ENCODE measurements around the gene C1orf52. TPM values are rescaled to one million over a fixed set of nuclear protein-coding genes. Genes with fewer than 3 reads are reported as not detected.

C1orf52 gene
- total RNA-seq, 1 experiment from 2014 or later = 44.5 TPM

GRCh38 chr1:85200463-85201339, 58.8 kb downstream of the C1orf52 start, which contains the start of gene SYDE2:
Gene SYDE2 (minus strand): TSS chr1:85201016. CDS start chr1:85200996, 20 bp downstream.
- Mint-ChIP-seq H3K36me3 (no peaks in the 10 kb centered on the region), H3K4me1 (peaks cover 48% of the 10 kb centered on the region), H3K27ac (peak within 1 kb of the TSS; percentile 99), H3K27me3 (ENCODE audit: low read depth) (no peaks in the 10 kb centered on the region), H3K4me3 (peak within 1 kb of the TSS; percentile 93), H3K9me3 (no peaks in the 10 kb centered on the region)
- peak; percentile 77 for DNase-seq (ENCODE audit: low spot score)
- ChIA-PET POLR2A (interaction anchor here (0.7 to 1.6 kb wide), 4 partner anchors 9 to 91 kb away, joined by 4 to 6 read pairs (median 4); partner anchors contain the start of gene C1orf52), CTCF (interaction anchor here (0.6 to 1.1 kb wide), 4 partner anchors 28 to 426 kb away, joined by 3 to 7 read pairs (median 4); partner anchors contain the start of gene C1orf52)
- ATAC-seq = peak; percentile 70
- TF ChIP-seq ATF1 (CRISPR knock-in tag; IDR thresholded peaks at IDR 0.05) = no peak
- TF ChIP-seq TP53 (CRISPR knock-in tag; IDR thresholded peaks at IDR 0.05) = 0 out of 2 replicates have a peak, but pooled peaks have one; percentile 37
- TF ChIP-seq ZNF121 (CRISPR knock-in tag; IDR thresholded peaks at IDR 0.05) = no peak
- TF ChIP-seq NFATC4 (CRISPR knock-in tag; IDR thresholded peaks at IDR 0.05) = no peak
- no peak for TF ChIP-seq HMGXB4 (CRISPR knock-in tag; IDR thresholded peaks at IDR 0.05)
- TF ChIP-seq GRHL2 (CRISPR knock-in tag; IDR thresholded peaks at IDR 0.05; ENCODE audit: insufficient replicate concordance, severe bottlenecking) = no peak
- TF ChIP-seq GTF2I (CRISPR knock-in tag; conservative IDR thresholded peaks at IDR 0.05) = no peak
- no peak for TF ChIP-seq ZNF671 (CRISPR knock-in tag; IDR thresholded peaks at IDR 0.05)
- no peak for TF ChIP-seq ZNF138 (CRISPR knock-in tag; conservative IDR thresholded peaks at IDR 0.05)
- TF ChIP-seq MAX (CRISPR knock-in tag; IDR thresholded peaks at IDR 0.05) = peak; percentile 72; the same call in 1 of the 2 replicates
- TF ChIP-seq TEAD1 (CRISPR knock-in tag; IDR thresholded peaks at IDR 0.05) = 0 out of 2 replicates have a peak, but pooled peaks have one; percentile 60
- TF ChIP-seq MXD4 (CRISPR knock-in tag; IDR thresholded peaks at IDR 0.05; ENCODE audit: borderline replicate concordance) = no peak
- TF ChIP-seq NFYB (CRISPR knock-in tag; conservative IDR thresholded peaks at IDR 0.05; ENCODE audit: low read depth) = no peak
- no peak for TF ChIP-seq ZNF396 (CRISPR knock-in tag; IDR thresholded peaks at IDR 0.05; ENCODE audit: borderline replicate concordance)
- TF ChIP-seq ERG (CRISPR knock-in tag; IDR thresholded peaks at IDR 0.05) = no peak
- TF ChIP-seq ZNF232 (CRISPR knock-in tag; IDR thresholded peaks at IDR 0.05) = no peak
- no peak for TF ChIP-seq CDX4 (CRISPR knock-in tag; IDR thresholded peaks at IDR 0.05; ENCODE audit: borderline replicate concordance)
- no peak for TF ChIP-seq USF2 (CRISPR knock-in tag; IDR thresholded peaks at IDR 0.05)
- no peak; the same call in 1 of the 2 replicates for TF ChIP-seq ZNF263 (CRISPR knock-in tag; IDR thresholded peaks at IDR 0.05; ENCODE audit: low read depth)
- no peak for TF ChIP-seq EMX1 (CRISPR knock-in tag; IDR thresholded peaks at IDR 0.05)
- peak; percentile 48; the same call in 1 of the 2 replicates for TF ChIP-seq MYBL2 (CRISPR knock-in tag; IDR thresholded peaks at IDR 0.05)
- no peak for TF ChIP-seq ZNF281 (CRISPR knock-in tag; IDR thresholded peaks at IDR 0.05)
- TF ChIP-seq ZBTB21 (CRISPR knock-in tag; IDR thresholded peaks at IDR 0.05; ENCODE audit: borderline replicate concordance) = no peak
- no peak for TF ChIP-seq KAT7 (CRISPR knock-in tag; IDR thresholded peaks at IDR 0.05; ENCODE audit: borderline replicate concordance)
- TF ChIP-seq ZNF219 (CRISPR knock-in tag; IDR thresholded peaks at IDR 0.05; ENCODE audit: borderline replicate concordance) = 0 out of 2 replicates have a peak, but pooled peaks have one; percentile 70
- TF ChIP-seq ELF4 (CRISPR knock-in tag; IDR thresholded peaks at IDR 0.05; ENCODE audit: low read depth) = 0 out of 2 replicates have a peak, but pooled peaks have one; percentile 5
- no peak for TF ChIP-seq AR (CRISPR knock-in tag; IDR thresholded peaks at IDR 0.05)
